ENCODE data around the gene AIF1. TPM values are rescaled to one million over a fixed set of nuclear protein-coding genes. Genes with fewer than 3 reads are reported as not detected.

Gene AIF1
- total RNA-seq, 1 donor from 2014 or later = 3.1 TPM

- no peak for TF ChIP-seq CTCF (IDR thresholded peaks at IDR 0.05; ENCODE audit: unreplicated experiment)
- Mint-ChIP-seq H3K27ac (peak overlapping the region; percentile 96), H3K9me3 (ENCODE audit: low read depth) (no peaks in the 10 kb centered on the region), H3K4me3 (ENCODE audit: low read depth) (peak overlapping the region; percentile 89), H3K36me3 (ENCODE audit: insufficient read depth) (peaks cover 23% of the 10 kb centered on the region), H3K27me3 (no peaks in the 10 kb centered on the region), H3K4me1 (ENCODE audit: low read depth) (peaks cover 14% of the 10 kb centered on the region)
- no peak for DNase-seq (ENCODE audit: low spot score, unreplicated experiment)
Observed at GRCh38 chr6:31621320-31621939, 6.4 kb downstream of the AIF1 start.

- no peaks in the 10 kb centered on the region for H3K9me3 Mint-ChIP-seq (ENCODE audit: low read depth)
- H3K27me3 Mint-ChIP-seq = no peaks in the 10 kb centered on the region
- peak overlapping the region; percentile 89 for H3K4me3 Mint-ChIP-seq (ENCODE audit: low read depth)
- H3K27ac Mint-ChIP-seq = peak overlapping the region; percentile 96
- peaks cover 14% of the 10 kb centered on the region for H3K4me1 Mint-ChIP-seq (ENCODE audit: low read depth)
- no peak for DNase-seq (ENCODE audit: low spot score, unreplicated experiment)
- no peak for TF ChIP-seq CTCF (IDR thresholded peaks at IDR 0.05; ENCODE audit: unreplicated experiment)
- peaks cover 26% of the 10 kb centered on the region for H3K36me3 Mint-ChIP-seq (ENCODE audit: insufficient read depth)
Observed at GRCh38 chr6:31621991-31622390, 7.0 kb downstream of the AIF1 start.

- Mint-ChIP-seq H3K4me1 (ENCODE audit: low read depth) (peaks cover 14% of the 10 kb centered on the region), H3K27ac (peak overlapping the region; percentile 96), H3K4me3 (ENCODE audit: low read depth) (peak overlapping the region; percentile 89), H3K27me3 (no peaks in the 10 kb centered on the region), H3K9me3 (ENCODE audit: low read depth) (no peaks in the 10 kb centered on the region), H3K36me3 (ENCODE audit: insufficient read depth) (peaks cover 32% of the 10 kb centered on the region)
- DNase-seq (ENCODE audit: low spot score, unreplicated experiment) = no peak
- no peak for TF ChIP-seq CTCF (IDR thresholded peaks at IDR 0.05; ENCODE audit: unreplicated experiment)
Observed at GRCh38 chr6:31622684-31623091, 7.7 kb downstream of the AIF1 start.

GRCh38 chr6:31624070-31624469 is 9.0 kb downstream of the AIF1 start:
- H3K27ac Mint-ChIP-seq = peak overlapping the region; percentile 50
- DNase-seq (ENCODE audit: low spot score, unreplicated experiment) = no peak
- H3K27me3 Mint-ChIP-seq = no peaks in the 10 kb centered on the region
- no peak overlapping the region for H3K4me3 Mint-ChIP-seq (ENCODE audit: low read depth)
- peaks cover 38% of the 10 kb centered on the region for H3K36me3 Mint-ChIP-seq (ENCODE audit: insufficient read depth)
- peaks cover 14% of the 10 kb centered on the region for H3K4me1 Mint-ChIP-seq (ENCODE audit: low read depth)
- H3K9me3 Mint-ChIP-seq (ENCODE audit: low read depth) = no peaks in the 10 kb centered on the region
- TF ChIP-seq CTCF (IDR thresholded peaks at IDR 0.05; ENCODE audit: unreplicated experiment) = no peak

- no peak for DNase-seq (ENCODE audit: low spot score, unreplicated experiment)
- Mint-ChIP-seq H3K27ac (peak overlapping the region; percentile 19), H3K4me3 (ENCODE audit: low read depth) (no peak overlapping the region)
Observed at GRCh38 chr6:31626952-31627351, 11.9 kb downstream of the AIF1 start.

More at GRCh38 chr6:31626952-31627351, 11.9 kb downstream of the AIF1 start:
- peaks cover 10% of the 10 kb centered on the region for H3K4me1 Mint-ChIP-seq (ENCODE audit: low read depth)
- peaks cover 48% of the 10 kb centered on the region for H3K36me3 Mint-ChIP-seq (ENCODE audit: insufficient read depth)
- H3K9me3 Mint-ChIP-seq (ENCODE audit: low read depth) = no peaks in the 10 kb centered on the region
- no peak for TF ChIP-seq CTCF (IDR thresholded peaks at IDR 0.05; ENCODE audit: unreplicated experiment)
- H3K27me3 Mint-ChIP-seq = no peaks in the 10 kb centered on the region
